Astrocyte (in vitro differentiated cells and primary cell): Measurements from ENCODE around the gene PRKG2. TPM values are rescaled to one million over a fixed set of nuclear protein-coding genes. Genes with fewer than 3 reads are reported as not detected.

ENCODE experiments used
- DNase-seq: peaks from one replicate; pipeline ENCODE4 v3.0.0-alpha.2; 2010; ENCODE audit warnings: low read depth
- FAIRE-seq: peaks from 2 replicates; lab custom pipeline; 2011; peaks lifted over from hg19 to GRCh38; lab: Jason Lieb, UNC
- H2AFZ ChIP-seq: 2 replicates; pipeline ENCODE4 v1.6.0; 2012; ENCODE audit warnings: low read depth, low read length, inconsistent platforms
- H3K27ac ChIP-seq: 2 replicates; pipeline ENCODE4 v1.5.1; 2011; ENCODE audit warnings: low read depth, low read length, inconsistent platforms
- H3K27me3 ChIP-seq: 2 replicates; pipeline ENCODE4 v1.6.0; 2011; ENCODE audit warnings: low read length, inconsistent platforms; ENCODE audit not compliant: insufficient read depth
- H3K36me3 ChIP-seq: 2 replicates; pipeline ENCODE4 v1.5.1; 2011; ENCODE audit warnings: low read length, inconsistent platforms; ENCODE audit not compliant: insufficient read depth
- H3K4me1 ChIP-seq: 2 replicates; pipeline ENCODE4 v1.5.1; 2011; ENCODE audit warnings: low read length, inconsistent platforms; ENCODE audit not compliant: insufficient read depth
- H3K4me2 ChIP-seq: 2 replicates; pipeline ENCODE4 v1.6.0; 2012; ENCODE audit warnings: low read length, inconsistent platforms
- H3K4me3 ChIP-seq: 2 replicates; pipeline ENCODE4 v1.5.1; 2011; ENCODE audit warnings: low read depth, mild to moderate bottlenecking, low read length, inconsistent platforms; ENCODE audit not compliant: insufficient read depth
- H3K79me2 ChIP-seq: 2 replicates; pipeline ENCODE4 v1.6.0; 2012; ENCODE audit warnings: mild to moderate bottlenecking, low read length, inconsistent platforms; ENCODE audit not compliant: insufficient read depth
- H3K9ac ChIP-seq: 2 replicates; pipeline ENCODE4 v1.6.0; 2012; ENCODE audit warnings: mild to moderate bottlenecking, low read length, inconsistent platforms
- H3K9me3 ChIP-seq: 2 replicates; pipeline ENCODE4 v1.5.1; 2012; ENCODE audit warnings: low read depth, mild to moderate bottlenecking, low read length, inconsistent platforms; ENCODE audit not compliant: insufficient read depth
- H4K20me1 ChIP-seq: 2 replicates; pipeline ENCODE4 v1.6.0; 2012; ENCODE audit warnings: low read length, inconsistent platforms; ENCODE audit not compliant: insufficient read depth
- H3K27ac Mint-ChIP-seq: one replicate; pipeline ENCODE4 v1.8.0; 2021; ENCODE audit warnings: mild to moderate bottlenecking, mixed read lengths; ENCODE audit not compliant: unreplicated experiment
- H3K27me3 Mint-ChIP-seq: one replicate; pipeline ENCODE4 v1.8.0; 2021; ENCODE audit warnings: low read depth, mixed read lengths; ENCODE audit not compliant: unreplicated experiment
- H3K36me3 Mint-ChIP-seq: one replicate; pipeline ENCODE4 v1.8.0; 2021; ENCODE audit warnings: low read depth, mixed read lengths; ENCODE audit not compliant: unreplicated experiment
- H3K4me1 Mint-ChIP-seq: one replicate; pipeline ENCODE4 v1.8.0; 2021; ENCODE audit warnings: low read depth, mixed read lengths; ENCODE audit not compliant: unreplicated experiment
- H3K4me3 Mint-ChIP-seq: one replicate; pipeline ENCODE4 v1.8.0; 2021; ENCODE audit warnings: mild to moderate bottlenecking, moderate library complexity, mixed read lengths; ENCODE audit not compliant: unreplicated experiment
- H3K9me3 Mint-ChIP-seq: one replicate; pipeline ENCODE4 v1.8.0; 2021; ENCODE audit warnings: mild to moderate bottlenecking, mixed read lengths; ENCODE audit not compliant: unreplicated experiment
- CTCF ChIP-seq: IDR thresholded peaks from 2 replicates; pipeline ENCODE4 v1.5.1; 2011; ENCODE audit warnings: low read depth, mild to moderate bottlenecking, inconsistent platforms, low read length, moderate library complexity; ENCODE audit not compliant: insufficient read depth
- EZH2 ChIP-seq: IDR thresholded peaks from 2 replicates; pipeline ENCODE4 v1.6.1; 2012; ENCODE audit warnings: mild to moderate bottlenecking, low read length, inconsistent platforms; ENCODE audit not compliant: insufficient read depth
- total RNA-seq: library from RNA; stranded (reverse); gene quantifications from 2 replicates; pipeline ENCODE4 v1.2.1, GENCODE V29; 2021

Gene PRKG2
- total RNA-seq, 1 donor from 2014 or later, result 0.23 TPM

DNA sequence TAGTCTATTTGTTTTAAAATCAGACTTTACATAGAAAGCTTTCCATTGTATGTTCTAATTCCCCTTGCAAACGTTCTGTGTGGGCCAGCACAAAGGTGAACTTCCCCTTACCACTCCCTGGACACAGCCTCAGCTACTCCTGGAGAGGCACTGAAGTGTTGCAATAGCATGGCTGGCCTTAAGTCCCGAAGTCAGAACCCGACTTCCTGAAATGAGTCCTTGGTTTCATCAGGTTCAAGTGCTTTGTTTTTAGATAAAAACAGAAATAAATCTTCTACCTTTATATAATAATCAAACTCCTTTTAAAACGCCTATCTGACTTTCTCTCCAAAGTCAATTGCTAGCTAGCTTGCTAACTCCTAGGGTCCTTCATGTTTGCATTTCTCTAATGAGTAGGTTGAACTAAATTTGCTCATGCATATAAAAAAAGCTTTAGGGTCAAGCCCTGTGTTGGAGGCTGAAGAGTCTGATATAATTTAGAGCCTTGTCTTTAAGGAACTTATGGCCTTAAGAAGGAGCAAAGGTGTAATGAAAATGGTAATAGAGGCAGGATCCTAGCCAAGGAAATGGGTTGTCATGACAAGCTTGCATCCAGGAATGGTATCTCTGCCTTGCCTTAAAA is 175.6 kb downstream of the PRKG2 start:
- no peak overlapping the region for H3K27ac ChIP-seq
- H3K4me2 ChIP-seq, result no peak overlapping the region
- no peak overlapping the region for H2AFZ ChIP-seq
- H3K36me3 ChIP-seq, result no peaks in the 10 kb centered on the region
- Mint-ChIP-seq H3K4me1 (peaks cover 3% of the 10 kb centered on the region), H3K27ac (no peak overlapping the region), H3K4me3 (no peak overlapping the region), H3K27me3 (peaks cover 9% of the 10 kb centered on the region), H3K9me3 (no peaks in the 10 kb centered on the region), H3K36me3 (no peaks in the 10 kb centered on the region)
- no peaks in the 10 kb centered on the region for H3K4me1 ChIP-seq
- peaks cover 17% of the 10 kb centered on the region for H3K27me3 ChIP-seq
- no peaks in the 10 kb centered on the region for H3K9me3 ChIP-seq
- FAIRE-seq (no peak), DNase-seq (no peak)
- TF ChIP-seq CTCF, result no peak
- no peaks in the 10 kb centered on the region for H4K20me1 ChIP-seq
- no peak overlapping the region for H3K9ac ChIP-seq
- no peaks in the 10 kb centered on the region for H3K79me2 ChIP-seq
- H3K4me3 ChIP-seq, result no peak overlapping the region

DNA sequence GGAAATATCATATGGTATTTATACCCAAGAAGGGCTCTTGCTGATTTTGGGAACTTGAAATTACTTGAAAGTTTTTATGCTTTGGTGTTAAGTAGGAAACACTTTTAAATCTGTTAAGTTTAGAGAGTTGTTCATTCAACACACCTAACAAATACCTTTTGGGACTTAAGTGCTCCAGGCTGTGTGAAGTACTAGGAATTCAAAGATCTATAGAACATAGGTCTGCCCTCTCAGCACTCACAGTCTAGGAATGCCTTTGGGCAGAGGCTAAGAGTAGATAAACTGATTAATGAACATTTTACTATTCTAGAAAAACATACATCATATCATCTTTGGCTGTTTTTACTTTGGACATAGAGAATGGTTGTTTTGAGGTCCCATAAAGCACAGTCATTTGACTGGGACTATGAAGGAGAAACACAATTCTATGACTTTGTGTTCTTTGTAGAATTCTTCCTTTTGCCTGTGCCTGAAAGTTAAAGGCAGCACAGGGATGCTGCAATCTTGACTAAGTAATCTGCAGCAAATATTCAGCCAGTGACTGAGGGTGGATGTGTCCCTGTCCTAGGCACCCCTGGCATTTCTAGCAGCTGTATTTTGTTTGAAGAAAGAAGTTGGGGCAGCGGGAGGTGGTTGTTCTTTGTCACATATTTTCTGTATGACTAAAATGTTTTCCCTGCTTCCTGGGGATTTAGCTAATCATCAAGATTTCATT is 176.2 kb downstream of the PRKG2 start:
- Mint-ChIP-seq H3K4me1 (peaks cover 3% of the 10 kb centered on the region), H3K4me3 (no peak overlapping the region), H3K36me3 (no peaks in the 10 kb centered on the region), H3K27ac (no peak overlapping the region), H3K9me3 (no peaks in the 10 kb centered on the region), H3K27me3 (peaks cover 16% of the 10 kb centered on the region)
- no peaks in the 10 kb centered on the region for H4K20me1 ChIP-seq
- TF ChIP-seq EZH2, result no peak
- TF ChIP-seq CTCF, result no peak
- no peak overlapping the region for H3K4me2 ChIP-seq
- H3K27me3 ChIP-seq, result peaks cover 17% of the 10 kb centered on the region
- H3K9me3 ChIP-seq, result no peaks in the 10 kb centered on the region
- no peak for FAIRE-seq
- H3K9ac ChIP-seq, result no peak overlapping the region
- no peak overlapping the region for H3K27ac ChIP-seq
- H3K79me2 ChIP-seq, result no peaks in the 10 kb centered on the region
- no peak overlapping the region for H2AFZ ChIP-seq
- H3K36me3 ChIP-seq, result no peaks in the 10 kb centered on the region
- no peak for DNase-seq
- no peaks in the 10 kb centered on the region for H3K4me1 ChIP-seq
- H3K4me3 ChIP-seq, result no peak overlapping the region

Other genes with a start within 250 kb of the PRKG2 start
- gene BMP3, start 184.5 kb downstream of the PRKG2 start, total RNA-seq, result not detected in 2 replicates